ENCODE measurements around the gene PPP1R14B. TPM values are rescaled to one million over a fixed set of nuclear protein-coding genes. Genes with fewer than 3 reads are reported as not detected.
A peak's percentile ranks its signal among the peaks of the same experiment; 100 is the strongest.

The PPP1R14B gene
- total and polyA plus RNA-seq, 2 of the 13 experiments (the other 11 are each of a cell fraction or from before 2014, with no cell fraction given): 110 to 148 TPM

GRCh38 chr11:64241491-64242374 is 5.0 kb downstream of the PPP1R14B start (continued):
- TF ChIP-seq ZNF720 (CRISPR knock-in tag; IDR thresholded peaks at IDR 0.05) (no peak), RBFOX2 (IDR thresholded peaks at IDR 0.05; ENCODE audit: low read depth, low read length) (peak; percentile 69), ZNF790 (CRISPR knock-in tag; IDR thresholded peaks at IDR 0.05; ENCODE audit: borderline replicate concordance) (peak; percentile 47), ZNF678 (CRISPR knock-in tag; IDR thresholded peaks at IDR 0.05) (0 out of 2 replicates have a peak, but pooled peaks have one; percentile 0), KAT8 (CRISPR knock-in tag; IDR thresholded peaks at IDR 0.05) (0 out of 2 replicates have a peak, but pooled peaks have one; percentile 53), TAF1 (CRISPR knock-in tag; IDR thresholded peaks at IDR 0.05) (peak; percentile 66), THAP7 (CRISPR knock-in tag; IDR thresholded peaks at IDR 0.05) (0 out of 2 replicates have a peak, but pooled peaks have one; percentile 73), MXD1 (CRISPR knock-in tag; IDR thresholded peaks at IDR 0.05) (0 out of 2 replicates have a peak, but pooled peaks have one; percentile 20), ZNF343 (CRISPR knock-in tag; IDR thresholded peaks at IDR 0.05) (peak; percentile 10; the same call in 1 of the 2 replicates), TRIM24 (CRISPR knock-in tag; IDR thresholded peaks at IDR 0.05) (no peak), ZNF281 (CRISPR knock-in tag; IDR thresholded peaks at IDR 0.05; ENCODE audit: borderline replicate concordance) (peak; percentile 18; the same call in 1 of the 2 replicates), ZNF564 (CRISPR knock-in tag; IDR thresholded peaks at IDR 0.05) (0 out of 2 replicates have a peak, but pooled peaks have one; percentile 31), HDAC1 (CRISPR knock-in tag; IDR thresholded peaks at IDR 0.05) (peak; percentile 13; the same call in 1 of the 2 replicates), SRF (IDR thresholded peaks at IDR 0.05; ENCODE audit: low read depth, low read length) (0 out of 2 replicates have a peak, but pooled peaks have one; percentile 13), ZNF672 (CRISPR knock-in tag; IDR thresholded peaks at IDR 0.05) (no peak), ZNF766 (CRISPR knock-in tag; IDR thresholded peaks at IDR 0.05; ENCODE audit: borderline replicate concordance) (no peak), ARID2 (CRISPR knock-in tag; IDR thresholded peaks at IDR 0.05; ENCODE audit: borderline replicate concordance) (no peak), SCMH1 (CRISPR knock-in tag; IDR thresholded peaks at IDR 0.05; ENCODE audit: borderline replicate concordance) (no peak), ZNF879 (CRISPR knock-in tag; IDR thresholded peaks at IDR 0.05) (no peak)
- TF ChIP-seq, protein P1, sequence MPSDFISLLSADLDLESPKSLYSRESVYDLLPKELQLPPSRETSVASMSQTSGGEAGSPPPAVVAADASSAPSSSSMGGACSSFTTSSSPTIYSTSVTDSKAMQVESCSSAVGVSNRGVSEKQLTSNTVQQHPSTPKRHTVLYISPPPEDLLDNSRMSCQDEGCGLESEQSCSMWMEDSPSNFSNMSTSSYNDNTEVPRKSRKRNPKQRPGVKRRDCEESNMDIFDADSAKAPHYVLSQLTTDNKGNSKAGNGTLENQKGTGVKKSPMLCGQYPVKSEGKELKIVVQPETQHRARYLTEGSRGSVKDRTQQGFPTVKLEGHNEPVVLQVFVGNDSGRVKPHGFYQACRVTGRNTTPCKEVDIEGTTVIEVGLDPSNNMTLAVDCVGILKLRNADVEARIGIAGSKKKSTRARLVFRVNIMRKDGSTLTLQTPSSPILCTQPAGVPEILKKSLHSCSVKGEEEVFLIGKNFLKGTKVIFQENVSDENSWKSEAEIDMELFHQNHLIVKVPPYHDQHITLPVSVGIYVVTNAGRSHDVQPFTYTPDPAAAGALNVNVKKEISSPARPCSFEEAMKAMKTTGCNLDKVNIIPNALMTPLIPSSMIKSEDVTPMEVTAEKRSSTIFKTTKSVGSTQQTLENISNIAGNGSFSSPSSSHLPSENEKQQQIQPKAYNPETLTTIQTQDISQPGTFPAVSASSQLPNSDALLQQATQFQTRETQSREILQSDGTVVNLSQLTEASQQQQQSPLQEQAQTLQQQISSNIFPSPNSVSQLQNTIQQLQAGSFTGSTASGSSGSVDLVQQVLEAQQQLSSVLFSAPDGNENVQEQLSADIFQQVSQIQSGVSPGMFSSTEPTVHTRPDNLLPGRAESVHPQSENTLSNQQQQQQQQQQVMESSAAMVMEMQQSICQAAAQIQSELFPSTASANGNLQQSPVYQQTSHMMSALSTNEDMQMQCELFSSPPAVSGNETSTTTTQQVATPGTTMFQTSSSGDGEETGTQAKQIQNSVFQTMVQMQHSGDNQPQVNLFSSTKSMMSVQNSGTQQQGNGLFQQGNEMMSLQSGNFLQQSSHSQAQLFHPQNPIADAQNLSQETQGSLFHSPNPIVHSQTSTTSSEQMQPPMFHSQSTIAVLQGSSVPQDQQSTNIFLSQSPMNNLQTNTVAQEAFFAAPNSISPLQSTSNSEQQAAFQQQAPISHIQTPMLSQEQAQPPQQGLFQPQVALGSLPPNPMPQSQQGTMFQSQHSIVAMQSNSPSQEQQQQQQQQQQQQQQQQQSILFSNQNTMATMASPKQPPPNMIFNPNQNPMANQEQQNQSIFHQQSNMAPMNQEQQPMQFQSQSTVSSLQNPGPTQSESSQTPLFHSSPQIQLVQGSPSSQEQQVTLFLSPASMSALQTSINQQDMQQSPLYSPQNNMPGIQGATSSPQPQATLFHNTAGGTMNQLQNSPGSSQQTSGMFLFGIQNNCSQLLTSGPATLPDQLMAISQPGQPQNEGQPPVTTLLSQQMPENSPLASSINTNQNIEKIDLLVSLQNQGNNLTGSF (CRISPR knock-in tag; IDR thresholded peaks at IDR 0.05): peak; percentile 56; the same call in 1 of the 2 replicates

Measured in HepG2 (cell line).